Endothelial cell of umbilical vein (primary cell): ENCODE results near the gene CFAP107. TPM values are rescaled to one million over a fixed set of nuclear protein-coding genes. Genes with fewer than 3 reads are reported as not detected.

Experiments used
- BruUV-seq: library from RNA; stranded (reverse); fragments of 400-500 nt; replicated peaks from 2 replicates; lab custom pipeline; 2021; lab: Mats Ljungman, UMichigan
- CTCF ChIA-PET: fragments of 300-600, 350-600 bp; sonication (Branson Sonifier 250); formaldehyde crosslinking; loops from one replicate; lab custom pipeline; 2021; ENCODE audit warnings: antibody characterized with exemption, inconsistent platforms; lab: Charles Lee
- POLR2A ChIA-PET: fragments of 300-600, 350-600 bp; sonication (Branson Sonifier 250); formaldehyde crosslinking; loops from one replicate; lab custom pipeline; 2021; ENCODE audit warnings: antibody characterized with exemption, inconsistent platforms; lab: Charles Lee
- DNase-seq: peaks from one replicate; pipeline ENCODE4 v3.0.0-alpha.2; 2011; ENCODE audit warnings: low read depth, low spot score
- FAIRE-seq: peaks from 2 replicates; lab custom pipeline; 2011; peaks lifted over from hg19 to GRCh38; lab: Jason Lieb, UNC
- H2AFZ ChIP-seq: 2 replicates; pipeline ENCODE4 v1.6.0; 2012; ENCODE audit warnings: low read depth, low read length, control low read depth, inconsistent platforms
- H3K27ac ChIP-seq: 2 replicates; pipeline ENCODE4 v1.5.1; 2011; ENCODE audit warnings: low read depth, mild to moderate bottlenecking, control low read depth, low read length, moderate library complexity; ENCODE audit not compliant: insufficient read depth
- H3K27me3 ChIP-seq, 2 experiments: 2 replicates each; pipeline versions ENCODE4 v1.6.0 to v1.6.1; 2011; ENCODE audit warnings: low read length in 2 of 2, mixed read lengths in 1 of 2; ENCODE audit not compliant: control insufficient read depth in 2 of 2, insufficient read depth in 2 of 2
- H3K36me3 ChIP-seq, 2 experiments: 2 replicates in 1 of 2; 3 replicates in 1 of 2; pipeline ENCODE4 v1.5.1; 2011; ENCODE audit warnings: low read length in 2 of 2, mild to moderate bottlenecking in 1 of 2, moderate library complexity in 1 of 2; ENCODE audit not compliant: control insufficient read depth in 2 of 2, insufficient read depth in 2 of 2; ENCODE audit errors: extremely low read depth in 1 of 2
- H3K4me1 ChIP-seq: 3 replicates; pipeline ENCODE4 v1.5.1; 2011; ENCODE audit warnings: mild to moderate bottlenecking, low read length; ENCODE audit not compliant: control insufficient read depth, insufficient read depth; ENCODE audit errors: extremely low read depth
- H3K4me2 ChIP-seq: 2 replicates; pipeline ENCODE4 v1.6.1; 2011; ENCODE audit warnings: low read length, control low read depth, mixed read lengths; ENCODE audit not compliant: insufficient read depth
- H3K4me3 ChIP-seq, 3 experiments: fragments of 200-600 bp in 1 of 3; sonication (generic), shearing (Covaris generic) in 1 of 3; replicated peaks in 1 of 3; 2 replicates each; pipeline ENCODE4 v1.5.1; 2011 to 2016; ENCODE audit warnings: control low read depth in 3 of 3, low read length in 3 of 3, mild to moderate bottlenecking in 2 of 3, inconsistent platforms in 1 of 3, low read depth in 1 of 3, moderate library complexity in 1 of 3; ENCODE audit not compliant: insufficient read depth in 1 of 3
- H3K79me2 ChIP-seq: 2 replicates; pipeline ENCODE4 v1.6.0; 2012; ENCODE audit warnings: low read length, inconsistent platforms; ENCODE audit not compliant: control insufficient read depth, insufficient read depth
- H3K9ac ChIP-seq: replicated peaks from 2 replicates; pipeline ENCODE3; 2011; ENCODE audit warnings: low read length, control low read depth; ENCODE audit not compliant: insufficient read depth; ENCODE audit errors: extremely low read depth
- H3K9me1 ChIP-seq: replicated peaks from 3 replicates; pipeline ENCODE4 v1.6.0; 2011; ENCODE audit warnings: mild to moderate bottlenecking, low read length; ENCODE audit not compliant: control insufficient read depth, insufficient read depth; ENCODE audit errors: extremely low read depth
- H3K9me3 ChIP-seq: replicated peaks from 2 replicates; pipeline ENCODE4 v1.5.1; 2012; ENCODE audit warnings: low read length, inconsistent platforms; ENCODE audit not compliant: control insufficient read depth, insufficient read depth
- H4K20me1 ChIP-seq: replicated peaks from 2 replicates; pipeline ENCODE3; 2011; ENCODE audit warnings: mild to moderate bottlenecking, low read length; ENCODE audit not compliant: control insufficient read depth, insufficient read depth; ENCODE audit errors: extremely low read depth
- CTCF ChIP-seq, 2 donors: IDR thresholded peaks; 1 replicate in 1 of 2; 2 replicates in 1 of 2; pipeline ENCODE4 v1.5.1; 2011; ENCODE audit warnings: low read length in 2 of 2, mild to moderate bottlenecking in 2 of 2, moderate library complexity in 2 of 2, control low read depth in 1 of 2, inconsistent platforms in 1 of 2, low read depth in 1 of 2; ENCODE audit not compliant: insufficient read depth in 1 of 2; ENCODE audit errors: extremely low read depth in 1 of 2
- EZH2 ChIP-seq: IDR thresholded peaks from 2 replicates; pipeline ENCODE4 v1.6.1; 2012; ENCODE audit warnings: borderline replicate concordance, low read depth, mild to moderate bottlenecking, moderate library complexity, low read length, inconsistent platforms; ENCODE audit not compliant: severe bottlenecking
- FOS ChIP-seq: IDR thresholded peaks from 2 replicates; pipeline ENCODE4 v1.6.1; 2011; ENCODE audit warnings: mild to moderate bottlenecking, low read length, moderate library complexity, borderline replicate concordance; ENCODE audit not compliant: insufficient read depth
- GATA2 ChIP-seq: IDR thresholded peaks from 2 replicates; pipeline ENCODE4 v1.7.0; 2011; ENCODE audit warnings: low read depth, mild to moderate bottlenecking, moderate library complexity, mixed read lengths, low read length; ENCODE audit not compliant: insufficient read length, insufficient read depth
- JUN ChIP-seq: IDR thresholded peaks from 2 replicates; pipeline ENCODE4 v1.6.1; 2011; ENCODE audit warnings: borderline replicate concordance, low read depth; ENCODE audit not compliant: insufficient read length, insufficient read depth
- MAX ChIP-seq: IDR thresholded peaks from 2 replicates; pipeline ENCODE4 v1.6.1; 2011; ENCODE audit not compliant: insufficient read depth, insufficient read length
- MYC ChIP-seq: IDR thresholded peaks from one replicate; pipeline ENCODE4 v1.6.1; 2011; ENCODE audit warnings: mild to moderate bottlenecking, low read depth, low read length
- POLR2A ChIP-seq: IDR thresholded peaks from 2 replicates; pipeline ENCODE4 v1.6.1; 2012; ENCODE audit warnings: low read depth, mild to moderate bottlenecking, control low read depth, low read length
- POLR2AphosphoS5 ChIP-seq: IDR thresholded peaks from 2 replicates; pipeline ENCODE4 v1.6.1; 2012; ENCODE audit warnings: low read depth, mild to moderate bottlenecking, control low read depth, low read length, moderate library complexity; ENCODE audit not compliant: insufficient read depth
- dilution Hi-C: fragments of 300-500 bp; cut with MboI; formaldehyde crosslinking; loops from one replicate; pipeline ENCODE4 v1.15.0; 2019; ENCODE audit warnings: low sequenced_read_pairs; ENCODE audit not compliant: extremely low pct_ligation_motif_present
- intact Hi-C: fragments of 100-400 bp; cut with micrococcal nuclease; formaldehyde crosslinking; loops from one replicate; pipeline ENCODE4 v1.10.0; 2022
- polyA plus RNA-seq, 4 experiments: library from polyadenylated mRNA; depleted of rRNA in 3 of 4; stranded (reverse) in 3 of 4; unstranded in 1 of 4; fragments of >200 nt; gene quantifications; 2 replicates each; pipeline versions ENCODE4 v1.2.1 to v1.2.3, GENCODE V29; 2011 to 2012; ENCODE audit warnings: missing spikeins in 1 of 4
- total RNA-seq: library from RNA; stranded (reverse); gene quantifications from 2 replicates; pipeline ENCODE4 v1.2.3, GENCODE V29; 2021

The CFAP107 gene
- total and polyA plus RNA-seq, 2 donors (not counting 3 experiments of a cell fraction or from before 2014, with no cell fraction given), result not detected

GRCh38 chr1:12769031-12769430 is 23.0 kb downstream of the CFAP107 start:
- no peak for DNase-seq
- Histone ChIP-seq H4K20me1 (no peaks in the 10 kb centered on the region), H3K4me1 (no peaks in the 10 kb centered on the region), H2AFZ (no peak overlapping the region), H3K27ac (no peak overlapping the region), H3K9me3 (no peaks in the 10 kb centered on the region), H3K79me2 (no peaks in the 10 kb centered on the region), H3K4me3 (no peak overlapping the region), H3K36me3 (no peaks in the 10 kb centered on the region), H3K9me1 (no peaks in the 10 kb centered on the region), H3K4me2 (no peak overlapping the region), H3K9ac (no peak overlapping the region), H3K27me3 (no peaks in the 10 kb centered on the region)
- CTCF ChIA-PET, result no interaction called here
- no peak for FAIRE-seq
- TF ChIP-seq POLR2AphosphoS5 (no peak), POLR2A (no peak), CTCF (IDR thresholded peaks at IDR 0.05; ENCODE audit: extremely low read depth in 1 of 2, insufficient read depth in 1 of 2, low read depth in 1 of 2, low read length in 2 of 2) (no peak), EZH2 (no peak), MAX (no peak), FOS (no peak), GATA2 (no peak), MYC (no peak), JUN (no peak)
- intact Hi-C loops, result no loop called here
- POLR2A ChIA-PET, result no interaction called here
- BruUV-seq, result no TSS peak
- dilution Hi-C loops, result no loop called here
